ENCODE data around the gene ADAM33. TPM values are rescaled to one million over a fixed set of nuclear protein-coding genes. Genes with fewer than 3 reads are reported as not detected.

Gene ADAM33
- total RNA-seq, 2 donors from 2014 or later = 18.2 to 38.3 TPM

GRCh38 chr20:3652676-3653596 is 28.9 kb downstream of the ADAM33 start:
- WGBS = 79% methylated on average over 10 of the region's 10 CpGs
- H3K4me3 ChIP-seq = no peak overlapping the region
- H3K36me3 ChIP-seq = no peaks in the 10 kb centered on the region
- H3K27ac ChIP-seq = no peak overlapping the region
- intact Hi-C loops (cut with DNase I) = no loop called here
- no peaks in the 10 kb centered on the region for H3K27me3 ChIP-seq (replicated peaks; ENCODE audit: insufficient read depth)
- TF ChIP-seq CTCF (IDR thresholded peaks at IDR 0.05) (no peak), POLR2AphosphoS5 (IDR thresholded peaks at IDR 0.05) (no peak), POLR2A (IDR thresholded peaks at IDR 0.05) (no peak)
- no peaks in the 10 kb centered on the region for H3K9me3 ChIP-seq
- DNase-seq (ENCODE audit: low spot score) = no peak
- H3K4me1 ChIP-seq (replicated peaks) = no peaks in the 10 kb centered on the region

- Histone ChIP-seq H3K4me1 (replicated peaks) (no peaks in the 10 kb centered on the region), H3K4me3 (no peak overlapping the region), H3K27ac (no peak overlapping the region), H3K27me3 (replicated peaks; ENCODE audit: insufficient read depth) (no peaks in the 10 kb centered on the region), H3K36me3 (no peaks in the 10 kb centered on the region), H3K9me3 (no peaks in the 10 kb centered on the region)
- 95% methylated on average over 9 of the region's 9 CpGs for WGBS
- no peak for TF ChIP-seq POLR2A (IDR thresholded peaks at IDR 0.05)
- no peak for TF ChIP-seq CTCF (IDR thresholded peaks at IDR 0.05)
- no peak for TF ChIP-seq POLR2AphosphoS5 (IDR thresholded peaks at IDR 0.05)
- intact Hi-C loops (cut with DNase I) = no loop called here
- no peak for DNase-seq (ENCODE audit: low spot score)
Observed at GRCh38 chr20:3652221-3652620, 29.6 kb downstream of the ADAM33 start.

- Histone ChIP-seq H3K9me3 (no peaks in the 10 kb centered on the region), H3K27me3 (replicated peaks; ENCODE audit: insufficient read depth) (no peaks in the 10 kb centered on the region), H3K27ac (no peak overlapping the region), H3K4me3 (no peak overlapping the region), H3K4me1 (replicated peaks) (no peaks in the 10 kb centered on the region), H3K36me3 (no peaks in the 10 kb centered on the region)
- intact Hi-C loops (cut with DNase I) = no loop called here
- 72% methylated on average over 9 of the region's 9 CpGs for WGBS
- TF ChIP-seq POLR2AphosphoS5 (IDR thresholded peaks at IDR 0.05) (no peak), POLR2A (IDR thresholded peaks at IDR 0.05) (no peak), CTCF (IDR thresholded peaks at IDR 0.05) (no peak)
- DNase-seq (ENCODE audit: low spot score) = no peak
Observed at GRCh38 chr20:3651204-3651962, 30.4 kb downstream of the ADAM33 start.

- H3K36me3 ChIP-seq = no peaks in the 10 kb centered on the region
- no peak for DNase-seq (ENCODE audit: low spot score)
- no peaks in the 10 kb centered on the region for H3K27me3 ChIP-seq (replicated peaks; ENCODE audit: insufficient read depth)
- H3K9me3 ChIP-seq = no peaks in the 10 kb centered on the region
- intact Hi-C loops (cut with DNase I) = no loop called here
- no peak overlapping the region for H3K4me3 ChIP-seq
- no peak overlapping the region for H3K27ac ChIP-seq
- no peak for TF ChIP-seq POLR2AphosphoS5 (IDR thresholded peaks at IDR 0.05)
- TF ChIP-seq CTCF (IDR thresholded peaks at IDR 0.05) = no peak
- TF ChIP-seq POLR2A (IDR thresholded peaks at IDR 0.05) = no peak
- 85% methylated on average over 9 of the region's 9 CpGs for WGBS
- H3K4me1 ChIP-seq (replicated peaks) = no peaks in the 10 kb centered on the region
Observed at GRCh38 chr20:3648951-3649350, 32.9 kb downstream of the ADAM33 start.
